HCEC 1CT (cell line): Measurements from ENCODE around the gene GABPA.

Experiments used
- DNase-seq: peaks from one replicate; pipeline ENCODE4 v3.0.0-alpha.2; 2017

The GABPA gene

GRCh38 chr21:25813917-25814316 lies 79.1 kb downstream of the GABPA start:
- no peak for DNase-seq

GRCh38 chr21:25818121-25818520 lies 83.3 kb downstream of the GABPA start:
- DNase-seq, result no peak

- DNase-seq, result no peak
Measured at GRCh38 chr21:25818551-25818950, 83.8 kb downstream of the GABPA start.
